HG03520 (cell line): Measurements from ENCODE around the gene LGMN.
"Not testable (repeated sequence)": the region's sequence is repeated elsewhere in the genome, so short reads cannot be mapped to it uniquely, and the experiment has no call there.

ENCODE experiments used
- ATAC-seq: cut with Tn5 transposase; IDR thresholded peaks from one replicate; pipeline ENCODE4 v1.9.1; 2021; ENCODE audit warnings: mild to moderate bottlenecking, moderate library complexity; ENCODE audit not compliant: unreplicated experiment

The LGMN gene

GRCh38 chr14:92763666-92764631 lies 15.5 kb upstream of the LGMN start:
- not testable (repeated sequence) for ATAC-seq

- no peak for ATAC-seq
These were observed 12.0 kb upstream of the LGMN start for GRCh38 chr14:92760524-92760805.

- ATAC-seq, result no peak
These were observed 11.5 kb upstream of the LGMN start for GRCh38 chr14:92759679-92760523.

- no peak for ATAC-seq
These were observed 10.9 kb upstream of the LGMN start for GRCh38 chr14:92759300-92759678.

GRCh38 chr14:92756446-92756845 lies 8.0 kb upstream of the LGMN start:
- ATAC-seq, result no peak

GRCh38 chr14:92755495-92755894 lies 7.1 kb upstream of the LGMN start:
- no peak for ATAC-seq

- no peak for ATAC-seq
These were observed 6.5 kb upstream of the LGMN start for GRCh38 chr14:92754966-92755365.

- ATAC-seq, result no peak
These were observed 4.8 kb upstream of the LGMN start for GRCh38 chr14:92753250-92753649.

- ATAC-seq, result no peak
These were observed 3.4 kb upstream of the LGMN start for GRCh38 chr14:92751819-92752218.

- ATAC-seq, result no peak
These were observed 2.6 kb upstream of the LGMN start for GRCh38 chr14:92750994-92751400.

GRCh38 chr14:92750222-92750728 lies 1.8 kb upstream of the LGMN start:
- not testable (repeated sequence) for ATAC-seq

GRCh38 chr14:92747701-92748258 lies 647 bp downstream of the LGMN start:
- ATAC-seq, result no peak

GRCh38 chr14:92744198-92744597 lies 4.2 kb downstream of the LGMN start:
- ATAC-seq, result no peak

- no peak for ATAC-seq
These were observed 8.0 kb downstream of the LGMN start for GRCh38 chr14:92740440-92740839.

GRCh38 chr14:92737619-92738188 lies 10.7 kb downstream of the LGMN start:
- no peak for ATAC-seq

- no peak for ATAC-seq
These were observed 11.2 kb downstream of the LGMN start for GRCh38 chr14:92737206-92737605.

GRCh38 chr14:92735344-92735743 lies 13.1 kb downstream of the LGMN start:
- no peak for ATAC-seq

GRCh38 chr14:92734618-92735017 lies 13.8 kb downstream of the LGMN start:
- no peak for ATAC-seq

GRCh38 chr14:92733007-92733406 lies 15.4 kb downstream of the LGMN start:
- no peak for ATAC-seq

- ATAC-seq, result no peak
These were observed 16.8 kb downstream of the LGMN start for GRCh38 chr14:92731622-92732115.
